Liver (tissue), 3 donors: Measurements from ENCODE around the gene CA10.

Experiments used
- ATF3 ChIP-seq: IDR thresholded peaks from 2 replicates; pipeline ENCODE4 v1.6.1; 2016; ENCODE audit warnings: antibody characterized with exemption
- CTCF ChIP-seq: fragments of 150-350 bp; IDR thresholded peaks from 2 replicates; pipeline ENCODE4 v1.5.1; 2017; ENCODE audit warnings: improper control_type of control experiment, low read depth, low read length; ENCODE audit not compliant: missing input control
- EGR1 ChIP-seq, 2 donors: IDR thresholded peaks; 2 replicates each; pipeline ENCODE4 v1.6.1; 2016 to 2018; ENCODE audit warnings: antibody characterized with exemption in 2 of 2, low read depth in 2 of 2
- JUND ChIP-seq, 2 donors: IDR thresholded peaks; 2 replicates each; pipeline ENCODE4 v1.6.1; 2016; ENCODE audit warnings: antibody characterized with exemption in 2 of 2
- MAX ChIP-seq: IDR thresholded peaks from 2 replicates; pipeline ENCODE4 v1.6.1; 2016; ENCODE audit warnings: antibody characterized with exemption
- RAD21 ChIP-seq, 2 donors: IDR thresholded peaks; 2 replicates each; pipeline ENCODE4 v1.6.1; 2016; ENCODE audit warnings: antibody characterized with exemption in 2 of 2, mild to moderate bottlenecking in 2 of 2
- REST ChIP-seq: IDR thresholded peaks from 2 replicates; pipeline ENCODE4 v1.6.1; 2016; ENCODE audit warnings: antibody characterized with exemption, mild to moderate bottlenecking
- SP1 ChIP-seq: IDR thresholded peaks from 2 replicates; pipeline ENCODE4 v1.6.1; 2018; ENCODE audit warnings: antibody characterized with exemption, mild to moderate bottlenecking
- TAF1 ChIP-seq: conservative IDR thresholded peaks from 2 replicates; pipeline ENCODE4 v1.6.1; 2016; ENCODE audit warnings: antibody characterized with exemption, mild to moderate bottlenecking
- YY1 ChIP-seq: IDR thresholded peaks from 2 replicates; pipeline ENCODE4 v1.6.1; 2016; ENCODE audit warnings: antibody characterized with exemption, mild to moderate bottlenecking
- donor health status: healthy.
- donor health status: healthy.

- TF ChIP-seq CTCF (no peak), REST (no peak), ATF3 (no peak), EGR1 (IDR thresholded peaks at IDR 0.05; ENCODE audit: low read depth in 2 of 2) (no peak), JUND (IDR thresholded peaks at IDR 0.05) (no peak), YY1 (no peak), RAD21 (IDR thresholded peaks at IDR 0.05) (no peak), TAF1 (no peak), SP1 (no peak), MAX (no peak)
These were observed 389.8 kb downstream of the CA10 start for GRCh38 chr17:51768706-51769105.
